Neural cell (in vitro differentiated cells): ENCODE results near the gene DNAH8. TPM values are rescaled to one million over a fixed set of nuclear protein-coding genes. Genes with fewer than 3 reads are reported as not detected.

Experiments used
- H2AFZ ChIP-seq: fragments of 200-600, 300-800 bp; sonication (generic), shearing (Covaris generic); 2 replicates; pipeline ENCODE4 v1.6.0; 2014; ENCODE audit warnings: low read depth, mild to moderate bottlenecking, antibody characterized with exemption, low read length, moderate library complexity
- H3F3A ChIP-seq: fragments of 200-600 bp; shearing (Covaris generic); 2 replicates; pipeline ENCODE4 v1.6.1; 2016; ENCODE audit warnings: mild to moderate bottlenecking, moderate library complexity, mixed read lengths, antibody characterized with exemption, low read length; ENCODE audit not compliant: insufficient read depth, poor library complexity, severe bottlenecking
- H3K27ac ChIP-seq: fragments of 200-600, 300-800 bp; sonication (generic), shearing (Covaris generic); 2 replicates; pipeline ENCODE4 v1.5.1; 2014; ENCODE audit warnings: mild to moderate bottlenecking, low read length, moderate library complexity
- H3K27me3 ChIP-seq: fragments of 300-800, 200-600 bp; sonication (generic), shearing (Covaris generic); 2 replicates; pipeline ENCODE4 v1.6.0; 2014; ENCODE audit warnings: mild to moderate bottlenecking, low read depth, low read length, moderate library complexity; ENCODE audit not compliant: insufficient read depth
- H3K36me3 ChIP-seq: fragments of 300-800, 200-600 bp; sonication (generic), shearing (Covaris generic); 2 replicates; pipeline ENCODE4 v1.5.1; 2014; ENCODE audit warnings: mild to moderate bottlenecking, antibody characterized with exemption, low read length, moderate library complexity; ENCODE audit not compliant: insufficient read depth
- H3K4me2 ChIP-seq: fragments of 300-800, 200-600 bp; sonication (generic), shearing (Covaris generic); 2 replicates; pipeline ENCODE4 v1.6.0; 2014; ENCODE audit warnings: mild to moderate bottlenecking, low read length
- H3K4me3 ChIP-seq: fragments of 300-800, 200-600 bp; sonication (generic), shearing (Covaris generic); 2 replicates; pipeline ENCODE4 v1.5.1; 2014; ENCODE audit warnings: mild to moderate bottlenecking, low read length, moderate library complexity
- H3K79me2 ChIP-seq: fragments of 200-600 bp; shearing (Covaris generic); replicated peaks from 2 replicates; pipeline ENCODE4 v1.6.0; 2014; ENCODE audit warnings: mild to moderate bottlenecking, low read length, moderate library complexity; ENCODE audit not compliant: insufficient read depth
- H3K9ac ChIP-seq: fragments of 300-800, 200-600 bp; sonication (generic), shearing (Covaris generic); 2 replicates; pipeline ENCODE4 v1.6.1; 2016; ENCODE audit warnings: mild to moderate bottlenecking, low read length, mixed read lengths
- H3K9me2 ChIP-seq: fragments of 200-600 bp; shearing (Covaris generic); 2 replicates; pipeline ENCODE4 v1.6.1; 2016; ENCODE audit warnings: mild to moderate bottlenecking, low read length, mixed read lengths; ENCODE audit not compliant: insufficient read depth
- H3K9me3 ChIP-seq: fragments of 200-600, 300-800 bp; sonication (generic), shearing (Covaris generic); 2 replicates; pipeline ENCODE4 v1.6.1; 2016; ENCODE audit warnings: mild to moderate bottlenecking, mixed run types, low read length, moderate library complexity, mixed read lengths
- H4K20me1 ChIP-seq: fragments of 200-600 bp; shearing (Covaris generic); 2 replicates; pipeline ENCODE4 v1.6.1; 2016; ENCODE audit warnings: mild to moderate bottlenecking, mixed run types; ENCODE audit not compliant: insufficient read depth
- EP300 ChIP-seq: fragments of 450-650 bp; conservative IDR thresholded peaks from 2 replicates; pipeline ENCODE4 v1.6.1; 2014; ENCODE audit warnings: antibody characterized with exemption, mild to moderate bottlenecking, moderate library complexity; ENCODE audit not compliant: poor library complexity, severe bottlenecking
- EZH2 ChIP-seq: fragments of 200-600, 300-800 bp; shearing (Covaris generic), sonication (generic); IDR thresholded peaks from 2 replicates; pipeline ENCODE4 v1.6.1; 2014; ENCODE audit warnings: antibody characterized with exemption, low read length, borderline replicate concordance, mild to moderate bottlenecking; ENCODE audit not compliant: insufficient read depth, poor library complexity, severe bottlenecking
- MXI1 ChIP-seq: fragments of 450-650 bp; conservative IDR thresholded peaks from 2 replicates; pipeline ENCODE4 v1.6.1; 2014; ENCODE audit warnings: antibody characterized with exemption, mild to moderate bottlenecking; ENCODE audit not compliant: poor library complexity, severe bottlenecking
- POLR2AphosphoS5 ChIP-seq: IDR thresholded peaks from 2 replicates; pipeline ENCODE4 v1.6.1; 2012
- RAD21 ChIP-seq: fragments of 450-650 bp; conservative IDR thresholded peaks from 2 replicates; pipeline ENCODE4 v1.6.1; 2014; ENCODE audit warnings: antibody characterized with exemption, mild to moderate bottlenecking, moderate library complexity
- SMC3 ChIP-seq: fragments of 450-650 bp; conservative IDR thresholded peaks from 2 replicates; pipeline ENCODE4 v1.6.1; 2014; ENCODE audit warnings: antibody characterized with exemption, mild to moderate bottlenecking, moderate library complexity; ENCODE audit not compliant: poor library complexity
- TAF1 ChIP-seq: IDR thresholded peaks from 2 replicates; pipeline ENCODE4 v1.6.1; 2012; ENCODE audit warnings: low read depth
- polyA plus RNA-seq: library from polyadenylated mRNA; depleted of rRNA; stranded (reverse); fragments of >200 nt; gene quantifications from 2 replicates; pipeline ENCODE4 v1.2.3, GENCODE V29; 2014
- TF ChIP-seq, protein P1 (sequence below): fragments of 450-650 bp; IDR thresholded peaks from 2 replicates; pipeline ENCODE4 v1.5.1; 2014; ENCODE audit warnings: antibody characterized with exemption, mild to moderate bottlenecking, moderate library complexity; ENCODE audit not compliant: poor library complexity, severe bottlenecking
- TF ChIP-seq, protein P2 (sequence below): IDR thresholded peaks from 2 replicates; pipeline ENCODE4 v1.6.1; 2012; ENCODE audit warnings: borderline replicate concordance

The DNAH8 gene
- polyA plus RNA-seq, 1 donor from 2014 or later, result 0.07 TPM

DNA sequence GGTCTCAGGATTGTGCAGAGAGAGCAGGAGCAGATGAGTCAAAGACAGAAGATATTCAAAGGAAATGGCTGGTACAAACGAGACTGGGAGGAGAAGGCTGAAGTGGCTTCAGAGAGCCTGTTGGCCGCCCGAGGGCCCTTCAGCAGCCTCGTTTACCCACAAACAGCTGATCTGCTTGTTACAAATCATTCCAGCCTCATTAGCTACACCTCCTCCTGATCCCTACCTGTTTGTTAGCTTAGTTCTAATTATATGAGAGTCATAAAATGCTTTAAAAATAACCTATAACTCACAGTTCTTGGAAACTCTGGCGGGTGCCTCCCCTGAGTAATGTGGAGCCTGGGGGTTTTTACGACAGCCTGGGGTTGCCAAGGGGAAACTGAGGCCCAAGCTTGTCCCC lies 346.1 kb downstream of the DNAH8 start:
- Histone ChIP-seq H3K27ac (no peak overlapping the region), H3K9me2 (no peaks in the 10 kb centered on the region), H3K36me3 (no peaks in the 10 kb centered on the region), H4K20me1 (no peaks in the 10 kb centered on the region), H3K79me2 (no peaks in the 10 kb centered on the region), H3F3A (no peaks in the 10 kb centered on the region), H2AFZ (no peak overlapping the region), H3K4me3 (no peak overlapping the region), H3K9ac (no peak overlapping the region), H3K27me3 (no peaks in the 10 kb centered on the region), H3K4me2 (no peak overlapping the region), H3K9me3 (no peaks in the 10 kb centered on the region)
- TF ChIP-seq, protein P1, sequence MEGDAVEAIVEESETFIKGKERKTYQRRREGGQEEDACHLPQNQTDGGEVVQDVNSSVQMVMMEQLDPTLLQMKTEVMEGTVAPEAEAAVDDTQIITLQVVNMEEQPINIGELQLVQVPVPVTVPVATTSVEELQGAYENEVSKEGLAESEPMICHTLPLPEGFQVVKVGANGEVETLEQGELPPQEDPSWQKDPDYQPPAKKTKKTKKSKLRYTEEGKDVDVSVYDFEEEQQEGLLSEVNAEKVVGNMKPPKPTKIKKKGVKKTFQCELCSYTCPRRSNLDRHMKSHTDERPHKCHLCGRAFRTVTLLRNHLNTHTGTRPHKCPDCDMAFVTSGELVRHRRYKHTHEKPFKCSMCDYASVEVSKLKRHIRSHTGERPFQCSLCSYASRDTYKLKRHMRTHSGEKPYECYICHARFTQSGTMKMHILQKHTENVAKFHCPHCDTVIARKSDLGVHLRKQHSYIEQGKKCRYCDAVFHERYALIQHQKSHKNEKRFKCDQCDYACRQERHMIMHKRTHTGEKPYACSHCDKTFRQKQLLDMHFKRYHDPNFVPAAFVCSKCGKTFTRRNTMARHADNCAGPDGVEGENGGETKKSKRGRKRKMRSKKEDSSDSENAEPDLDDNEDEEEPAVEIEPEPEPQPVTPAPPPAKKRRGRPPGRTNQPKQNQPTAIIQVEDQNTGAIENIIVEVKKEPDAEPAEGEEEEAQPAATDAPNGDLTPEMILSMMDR, result no peak
- TF ChIP-seq EP300 (no peak), TAF1 (no peak), RAD21 (no peak), MXI1 (no peak), POLR2AphosphoS5 (no peak), SMC3 (no peak), EZH2 (no peak)
- TF ChIP-seq, protein P2, sequence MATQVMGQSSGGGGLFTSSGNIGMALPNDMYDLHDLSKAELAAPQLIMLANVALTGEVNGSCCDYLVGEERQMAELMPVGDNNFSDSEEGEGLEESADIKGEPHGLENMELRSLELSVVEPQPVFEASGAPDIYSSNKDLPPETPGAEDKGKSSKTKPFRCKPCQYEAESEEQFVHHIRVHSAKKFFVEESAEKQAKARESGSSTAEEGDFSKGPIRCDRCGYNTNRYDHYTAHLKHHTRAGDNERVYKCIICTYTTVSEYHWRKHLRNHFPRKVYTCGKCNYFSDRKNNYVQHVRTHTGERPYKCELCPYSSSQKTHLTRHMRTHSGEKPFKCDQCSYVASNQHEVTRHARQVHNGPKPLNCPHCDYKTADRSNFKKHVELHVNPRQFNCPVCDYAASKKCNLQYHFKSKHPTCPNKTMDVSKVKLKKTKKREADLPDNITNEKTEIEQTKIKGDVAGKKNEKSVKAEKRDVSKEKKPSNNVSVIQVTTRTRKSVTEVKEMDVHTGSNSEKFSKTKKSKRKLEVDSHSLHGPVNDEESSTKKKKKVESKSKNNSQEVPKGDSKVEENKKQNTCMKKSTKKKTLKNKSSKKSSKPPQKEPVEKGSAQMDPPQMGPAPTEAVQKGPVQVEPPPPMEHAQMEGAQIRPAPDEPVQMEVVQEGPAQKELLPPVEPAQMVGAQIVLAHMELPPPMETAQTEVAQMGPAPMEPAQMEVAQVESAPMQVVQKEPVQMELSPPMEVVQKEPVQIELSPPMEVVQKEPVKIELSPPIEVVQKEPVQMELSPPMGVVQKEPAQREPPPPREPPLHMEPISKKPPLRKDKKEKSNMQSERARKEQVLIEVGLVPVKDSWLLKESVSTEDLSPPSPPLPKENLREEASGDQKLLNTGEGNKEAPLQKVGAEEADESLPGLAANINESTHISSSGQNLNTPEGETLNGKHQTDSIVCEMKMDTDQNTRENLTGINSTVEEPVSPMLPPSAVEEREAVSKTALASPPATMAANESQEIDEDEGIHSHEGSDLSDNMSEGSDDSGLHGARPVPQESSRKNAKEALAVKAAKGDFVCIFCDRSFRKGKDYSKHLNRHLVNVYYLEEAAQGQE, result no peak

DNA sequence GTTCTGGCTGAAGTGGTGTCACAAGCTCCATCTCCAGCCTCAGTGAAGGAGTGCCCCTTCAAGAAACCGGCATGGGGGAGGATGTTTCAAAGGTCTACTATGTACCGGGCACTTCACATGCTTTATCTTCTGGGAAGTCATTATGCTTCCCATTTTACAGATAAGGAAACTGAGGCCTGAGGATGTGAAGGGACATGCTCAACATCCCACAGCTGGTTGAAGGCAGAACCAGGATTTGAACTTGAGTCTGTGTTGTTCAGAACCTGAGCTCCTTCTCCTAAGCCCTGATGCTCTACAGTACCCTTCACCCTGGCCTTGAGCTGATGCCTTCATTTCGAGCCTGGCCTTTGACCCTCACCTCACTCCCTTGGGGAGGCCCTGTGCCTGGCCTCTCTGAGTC lies 346.5 kb downstream of the DNAH8 start:
- Histone ChIP-seq H3K27me3 (no peaks in the 10 kb centered on the region), H3K4me2 (no peak overlapping the region), H3F3A (no peaks in the 10 kb centered on the region), H3K27ac (no peak overlapping the region), H3K9me3 (no peaks in the 10 kb centered on the region), H3K4me3 (no peak overlapping the region), H3K79me2 (no peaks in the 10 kb centered on the region), H2AFZ (no peak overlapping the region), H4K20me1 (no peaks in the 10 kb centered on the region), H3K36me3 (no peaks in the 10 kb centered on the region), H3K9ac (no peak overlapping the region), H3K9me2 (no peaks in the 10 kb centered on the region)
- TF ChIP-seq SMC3 (no peak), TAF1 (no peak), EP300 (no peak), EZH2 (no peak), RAD21 (no peak), POLR2AphosphoS5 (no peak), MXI1 (no peak)
- TF ChIP-seq, protein P2, result no peak
- TF ChIP-seq, protein P1, result no peak
